HCT116 (cell line): Measurements from ENCODE around the gene TNFSF12. TPM values are rescaled to one million over a fixed set of nuclear protein-coding genes. Genes with fewer than 3 reads are reported as not detected.

ENCODE experiments used
- ATAC-seq: fragments of 200-7000 bp; cut with Tn5 transposase; 2 replicates; pipeline ENCODE4 v1.9.1; 2020; ENCODE audit warnings: mild to moderate bottlenecking, moderate library complexity
- BruUV-seq: library from RNA; stranded (reverse); fragments of 400-500 nt; replicated peaks from 2 replicates; lab custom pipeline; 2021; lab: Mats Ljungman, UMichigan
- CTCF ChIA-PET: fragments of 300-600 bp; sonication (Branson Sonifier 250); formaldehyde crosslinking; loops from one replicate; lab custom pipeline; 2021; ENCODE audit warnings: antibody characterized with exemption; lab: Charles Lee
- POLR2A ChIA-PET: fragments of 300-600, 350-600 bp; sonication (Branson Sonifier 250); formaldehyde crosslinking; loops from one replicate; lab custom pipeline; 2021; ENCODE audit warnings: antibody characterized with exemption; lab: Charles Lee
- RAD21 ChIA-PET, 2 experiments: fragments of 300-600 bp; sonication (Branson Sonifier 250); formaldehyde crosslinking; loops; one replicate each; lab custom pipeline; 2023; ENCODE audit warnings: low total read pairs in 2 of 2; ENCODE audit not compliant: uncharacterized antibody in 2 of 2, unreplicated experiment in 2 of 2, low non-redundant PET in 1 of 2; lab: Charles Lee
- DNase-seq: peaks from one replicate; pipeline ENCODE4 v3.0.0-alpha.2; 2010; ENCODE audit warnings: low read depth, low spot score
- H2AFZ ChIP-seq: fragments of 200-600 bp; shearing (Covaris generic), sonication (generic); 2 replicates; pipeline ENCODE4 v1.6.1; 2017; ENCODE audit warnings: low read depth, mixed run types, mixed read lengths, antibody characterized with exemption, low read length; ENCODE audit not compliant: poor library complexity, severe bottlenecking
- H3K27ac ChIP-seq: 2 replicates; pipeline ENCODE4 v1.5.1; 2012; ENCODE audit warnings: low read depth, low read length
- H3K27me3 ChIP-seq: fragments of 200-600 bp; sonication (generic); 2 replicates; pipeline ENCODE4 v1.6.1; 2016; ENCODE audit warnings: mixed run types, low read length, mixed read lengths; ENCODE audit not compliant: insufficient read depth
- H3K36me3 ChIP-seq, 2 experiments: fragments of 200-500 bp in 1 of 2; fragments of 200-600 bp in 1 of 2; sonication (Bioruptor generic) in 1 of 2; sonication (generic) in 1 of 2; 2 replicates each; pipeline versions ENCODE4 v1.5.1 to v1.6.1; 2014 to 2016; ENCODE audit warnings: low read length in 2 of 2, inconsistent platforms in 1 of 2, mixed read lengths in 1 of 2, mixed run types in 1 of 2; ENCODE audit not compliant: insufficient read depth in 2 of 2, control insufficient read depth in 1 of 2
- H3K4me1 ChIP-seq, 2 experiments: fragments of 200-600 bp in 1 of 2; sonication (generic) in 1 of 2; 2 replicates each; pipeline versions ENCODE4 v1.5.1 to v1.6.1; 2012 to 2017; ENCODE audit warnings: low read length in 2 of 2, inconsistent platforms in 1 of 2, mild to moderate bottlenecking in 1 of 2, mixed read lengths in 1 of 2, mixed run types in 1 of 2, moderate library complexity in 1 of 2; ENCODE audit not compliant: insufficient read depth in 2 of 2, control insufficient read depth in 1 of 2
- H3K4me2 ChIP-seq: fragments of 200-600 bp; sonication (generic); 2 replicates; pipeline ENCODE4 v1.6.1; 2017; ENCODE audit warnings: mixed run types, low read length, mixed read lengths
- H3K4me3 ChIP-seq, 2 experiments: fragments of 200-600 bp in 1 of 2; sonication (generic) in 1 of 2; replicated peaks in 1 of 2; 2 replicates each; pipeline ENCODE4 v1.5.1; 2011 to 2016; ENCODE audit warnings: low read length in 2 of 2, control low read depth in 1 of 2, low read depth in 1 of 2, mild to moderate bottlenecking in 1 of 2, mixed read lengths in 1 of 2, mixed run types in 1 of 2
- H3K79me2 ChIP-seq: fragments of 200-600 bp; sonication (generic); 2 replicates; pipeline ENCODE4 v1.6.1; 2017; ENCODE audit warnings: mild to moderate bottlenecking, mixed run types, low read length, moderate library complexity, mixed read lengths; ENCODE audit not compliant: insufficient read depth
- H3K9ac ChIP-seq: fragments of 200-600 bp; sonication (generic); 2 replicates; pipeline ENCODE4 v1.6.1; 2016; ENCODE audit warnings: low read length, mixed read lengths
- H3K9me2 ChIP-seq: fragments of 200-600 bp; sonication (generic), shearing (Covaris generic); 2 replicates; pipeline ENCODE4 v1.6.1; 2017; ENCODE audit warnings: mixed run types, mild to moderate bottlenecking, moderate library complexity; ENCODE audit not compliant: insufficient read depth
- H3K9me3 ChIP-seq, 2 experiments: fragments of 200-500 bp in 1 of 2; fragments of 200-600 bp in 1 of 2; sonication (Bioruptor generic) in 1 of 2; sonication (generic) in 1 of 2; 2 replicates each; pipeline ENCODE4 v1.6.1; 2014 to 2017; ENCODE audit warnings: low read length in 2 of 2, mixed read lengths in 2 of 2, inconsistent platforms in 1 of 2, low read depth in 1 of 2, mild to moderate bottlenecking in 1 of 2, mixed run types in 1 of 2, moderate library complexity in 1 of 2; ENCODE audit not compliant: control insufficient read depth in 1 of 2, insufficient read depth in 1 of 2
- H4K20me1 ChIP-seq: fragments of 200-600 bp; sonication (generic), shearing (Covaris generic); 2 replicates; pipeline ENCODE4 v1.6.1; 2017; ENCODE audit warnings: mixed run types, mild to moderate bottlenecking, moderate library complexity; ENCODE audit not compliant: insufficient read depth
- ATF3 ChIP-seq: IDR thresholded peaks from 2 replicates; pipeline ENCODE4 v1.6.1; 2012
- CBX3 ChIP-seq: IDR thresholded peaks from 2 replicates; pipeline ENCODE4 v1.6.1; 2012; ENCODE audit warnings: low read depth
- CEBPB ChIP-seq: IDR thresholded peaks from 2 replicates; pipeline ENCODE4 v1.6.1; 2012; ENCODE audit warnings: low read depth
- EGR1 ChIP-seq: IDR thresholded peaks from 2 replicates; pipeline ENCODE4 v1.6.1; 2012; ENCODE audit warnings: low read depth
- ELF1 ChIP-seq: IDR thresholded peaks from 2 replicates; pipeline ENCODE4 v1.6.1; 2012; ENCODE audit warnings: low read depth, borderline replicate concordance
- JUND ChIP-seq: IDR thresholded peaks from 2 replicates; pipeline ENCODE4 v1.6.1; 2012
- MAX ChIP-seq: IDR thresholded peaks from 2 replicates; pipeline ENCODE4 v1.6.1; 2012
- RAD21 ChIP-seq: IDR thresholded peaks from 2 replicates; pipeline ENCODE4 v1.6.1; 2012; ENCODE audit warnings: low read depth, mild to moderate bottlenecking
- SIN3A ChIP-seq: IDR thresholded peaks from 2 replicates; pipeline ENCODE4 v1.6.1; 2012; ENCODE audit warnings: low read depth
- SP1 ChIP-seq: IDR thresholded peaks from 2 replicates; pipeline ENCODE4 v1.6.1; 2012; ENCODE audit warnings: low read depth
- SRF ChIP-seq: IDR thresholded peaks from 2 replicates; pipeline ENCODE4 v1.6.1; 2012; ENCODE audit warnings: low read depth
- TCF7L2 ChIP-seq: IDR thresholded peaks from 2 replicates; pipeline ENCODE4 v1.7.0; 2011; ENCODE audit warnings: borderline replicate concordance, inconsistent platforms; ENCODE audit not compliant: insufficient read depth, insufficient read length; ENCODE audit errors: extremely low read depth
- YY1 ChIP-seq: IDR thresholded peaks from 2 replicates; pipeline ENCODE4 v1.6.1; 2011; ENCODE audit warnings: low read length, low read depth, moderate library complexity, mild to moderate bottlenecking; ENCODE audit not compliant: insufficient replicate concordance; ENCODE audit errors: extremely low read depth
- ZBTB33 ChIP-seq: IDR thresholded peaks from 2 replicates; pipeline ENCODE4 v1.6.1; 2011; ENCODE audit warnings: mild to moderate bottlenecking, low read length, moderate library complexity; ENCODE audit not compliant: insufficient replicate concordance; ENCODE audit errors: extremely low read depth
- ZFX ChIP-seq: fragments of 450-650 bp; IDR thresholded peaks from 2 replicates; pipeline ENCODE4 v1.6.1; 2017
- ZNF274 ChIP-seq: fragments of 200-500 bp; sonication (Bioruptor generic); IDR thresholded peaks from 2 replicates; pipeline ENCODE4 v1.6.1; 2014; ENCODE audit warnings: mild to moderate bottlenecking, low read depth, low read length, inconsistent platforms
- intact Hi-C: fragments of 100-400 bp; cut with micrococcal nuclease; formaldehyde crosslinking; loops from 2 replicates; pipeline ENCODE4 v1.10.0; 2022
- total RNA-seq: library from RNA; stranded (reverse); gene quantifications from one replicate; pipeline ENCODE4 v1.2.1, GENCODE V29; 2021; ENCODE audit not compliant: unreplicated experiment

TNFSF12 gene
- total RNA-seq, 1 experiment from 2014 or later = 12.3 TPM

- H4K20me1 ChIP-seq = peaks cover 27% of the 10 kb centered on the region; the same call in 1 of the 2 replicates
- no peak overlapping the region for H2AFZ ChIP-seq
- H3K4me3 ChIP-seq = peak overlapping the region; percentile 48 to 62
- CTCF ChIA-PET = interaction anchor here (1.1 kb wide), 1 partner anchor 12 kb away, joined by 3 read pairs; the partner anchor contains the start of gene MPDU1
- no peaks in the 10 kb centered on the region for H3K27me3 ChIP-seq
- peak overlapping the region; percentile 83 for H3K27ac ChIP-seq
- peak overlapping the region; percentile 70 for H3K9ac ChIP-seq
- H3K4me1 ChIP-seq = peaks cover 5 to 53% of the 10 kb centered on the region in 2 experiments; a peak in 3 of 4 replicates
- 0 out of 2 replicates have a peak, but pooled peaks have one; percentile 70 for TF ChIP-seq CBX3
- peak; percentile 96 for TF ChIP-seq YY1
- peak; percentile 100 for TF ChIP-seq MAX
- no peak for TF ChIP-seq ZFX
- peak; percentile 74 for TF ChIP-seq EGR1
- peak; percentile 89; the same call in 1 of the 2 replicates for TF ChIP-seq ELF1
- TF ChIP-seq RAD21 = no peak
- peak; percentile 94 for TF ChIP-seq SIN3A
- no peak for TF ChIP-seq JUND
- TF ChIP-seq, all 23 proteins: peak for 6
- no TSS peak for BruUV-seq
- ChIA-PET RAD21 (interaction anchor here in 1 of 2 experiments (1.1 kb wide), 1 partner anchor 12 kb away, joined by 3 read pairs; no protein-coding TSS in a partner anchor), POLR2A (interaction anchor here (1.1 to 2.6 kb wide), 3 partner anchors 11 to 115 kb away, joined by 4 to 13 read pairs (median 4); partner anchors contain the start of genes MPDU1, TP53 and WRAP53)
- ATAC-seq (no peak), DNase-seq (no peak)
- intact Hi-C loops = no loop called here
- peaks cover 67% of the 10 kb centered on the region for H3K79me2 ChIP-seq
- peaks cover 35 to 70% of the 10 kb centered on the region in 2 experiments for H3K36me3 ChIP-seq
- H3K4me2 ChIP-seq = peak overlapping the region; percentile 87
- no peaks in the 10 kb centered on the region for H3K9me3 ChIP-seq
- H3K9me2 ChIP-seq = no peaks in the 10 kb centered on the region
These were observed 23.4 kb downstream of the TNFSF12 start for GRCh38 chr17:7572338-7572587.

GRCh38 chr17:7572588-7573323, 23.9 kb downstream of the TNFSF12 start:
- peaks cover 67% of the 10 kb centered on the region for H3K79me2 ChIP-seq
- H3K4me2 ChIP-seq = peak overlapping the region; percentile 97
- H3K9me3 ChIP-seq = no peaks in the 10 kb centered on the region
- DNase-seq (peak; percentile 98), ATAC-seq (peak; percentile 86)
- H3K36me3 ChIP-seq = peaks cover 34 to 70% of the 10 kb centered on the region in 2 experiments
- H3K4me3 ChIP-seq = peak overlapping the region; percentile 94 to 100
- H3K9me2 ChIP-seq = no peaks in the 10 kb centered on the region
- H2AFZ ChIP-seq = no peak overlapping the region
- ChIA-PET POLR2A (interaction anchor here (1.1 to 2.6 kb wide), 4 partner anchors 11 to 115 kb away, joined by 4 to 13 read pairs (median 6); partner anchors contain the start of genes MPDU1, TP53 and WRAP53), RAD21 (interaction anchor here in 1 of 2 experiments (1.1 kb wide), 1 partner anchor 12 kb away, joined by 3 read pairs; no protein-coding TSS in a partner anchor), CTCF (interaction anchor here (0.6 kb wide), 1 partner anchor 11 kb away, joined by 3 read pairs; the partner anchor contains the start of gene MPDU1)
- TSS peak; percentile 36 for BruUV-seq
- H3K27ac ChIP-seq = peak overlapping the region; percentile 97
- intact Hi-C loops = no loop called here
- H3K27me3 ChIP-seq = no peaks in the 10 kb centered on the region
- H4K20me1 ChIP-seq = peaks cover 32% of the 10 kb centered on the region; the same call in 1 of the 2 replicates
- H3K9ac ChIP-seq = peak overlapping the region; percentile 100
- H3K4me1 ChIP-seq = peaks cover 5 to 58% of the 10 kb centered on the region in 2 experiments; a peak in 3 of 4 replicates
- TF ChIP-seq ZBTB33 = no peak
- peak; percentile 100 for TF ChIP-seq SP1
- TF ChIP-seq SIN3A = peak; percentile 96
- peak; percentile 43; the same call in 1 of the 2 replicates for TF ChIP-seq ZFX
- TF ChIP-seq SRF = no peak
- no peak for TF ChIP-seq CEBPB
- TF ChIP-seq ZNF274 = no peak
- no peak for TF ChIP-seq TCF7L2
- no peak for TF ChIP-seq ATF3
- peak; percentile 79 for TF ChIP-seq YY1
- no peak for TF ChIP-seq CBX3
